ENCODE measurements around the gene OTOGL.

GRCh38 chr12:80411787-80412186 lies 312.4 kb downstream of the OTOGL start:
- TF ChIP-seq CTCF (tag by site-specific recombination; IDR thresholded peaks at IDR 0.05) (no peak), ZNF585B (tag by site-specific recombination; IDR thresholded peaks at IDR 0.05) (no peak), ZNF292 (tag by site-specific recombination; IDR thresholded peaks at IDR 0.05; ENCODE audit: borderline replicate concordance, low read depth) (no peak), ZNF138 (tag by site-specific recombination; IDR thresholded peaks at IDR 0.05; ENCODE audit: borderline replicate concordance) (no peak), IKZF3 (tag by site-specific recombination; IDR thresholded peaks at IDR 0.05) (no peak)
